Activated naive CD8-positive, alpha-beta T cell treated with anti-CD3 and anti-CD28 coated beads for 36 hours (primary cell): ENCODE results near the gene RAB8A. TPM values are rescaled to one million over a fixed set of nuclear protein-coding genes. Genes with fewer than 3 reads are reported as not detected.
"Not testable (repeated sequence)": the region's sequence is repeated elsewhere in the genome, so short reads cannot be mapped to it uniquely, and the experiment has no call there.

Source experiments
- DNase-seq: peaks from one replicate; pipeline ENCODE4 v3.0.0; 2021
- H3K27ac Mint-ChIP-seq: one replicate; pipeline ENCODE4 v1.8.0; 2022; ENCODE audit warnings: mild to moderate bottlenecking, moderate library complexity, mixed read lengths
- H3K27me3 Mint-ChIP-seq: one replicate; pipeline ENCODE4 v1.8.0; 2022; ENCODE audit warnings: mild to moderate bottlenecking, mixed read lengths
- H3K36me3 Mint-ChIP-seq: one replicate; pipeline ENCODE4 v1.8.0; 2021; ENCODE audit warnings: mild to moderate bottlenecking, mixed read lengths
- H3K4me1 Mint-ChIP-seq: one replicate; pipeline ENCODE4 v1.8.0; 2021; ENCODE audit warnings: mixed read lengths
- H3K4me3 Mint-ChIP-seq: one replicate; pipeline ENCODE4 v1.8.0; 2022; ENCODE audit warnings: mild to moderate bottlenecking, moderate library complexity, mixed read lengths
- H3K9me3 Mint-ChIP-seq: one replicate; pipeline ENCODE4 v1.8.0; 2022; ENCODE audit warnings: mixed read lengths
- total RNA-seq, 2 experiments: library from RNA; stranded (reverse); gene quantifications; one replicate each; pipeline ENCODE4 v1.2.3, GENCODE V29; 2021

The RAB8A gene
- total RNA-seq, 2 experiments from 2014 or later = 168 to 169 TPM

DNA sequence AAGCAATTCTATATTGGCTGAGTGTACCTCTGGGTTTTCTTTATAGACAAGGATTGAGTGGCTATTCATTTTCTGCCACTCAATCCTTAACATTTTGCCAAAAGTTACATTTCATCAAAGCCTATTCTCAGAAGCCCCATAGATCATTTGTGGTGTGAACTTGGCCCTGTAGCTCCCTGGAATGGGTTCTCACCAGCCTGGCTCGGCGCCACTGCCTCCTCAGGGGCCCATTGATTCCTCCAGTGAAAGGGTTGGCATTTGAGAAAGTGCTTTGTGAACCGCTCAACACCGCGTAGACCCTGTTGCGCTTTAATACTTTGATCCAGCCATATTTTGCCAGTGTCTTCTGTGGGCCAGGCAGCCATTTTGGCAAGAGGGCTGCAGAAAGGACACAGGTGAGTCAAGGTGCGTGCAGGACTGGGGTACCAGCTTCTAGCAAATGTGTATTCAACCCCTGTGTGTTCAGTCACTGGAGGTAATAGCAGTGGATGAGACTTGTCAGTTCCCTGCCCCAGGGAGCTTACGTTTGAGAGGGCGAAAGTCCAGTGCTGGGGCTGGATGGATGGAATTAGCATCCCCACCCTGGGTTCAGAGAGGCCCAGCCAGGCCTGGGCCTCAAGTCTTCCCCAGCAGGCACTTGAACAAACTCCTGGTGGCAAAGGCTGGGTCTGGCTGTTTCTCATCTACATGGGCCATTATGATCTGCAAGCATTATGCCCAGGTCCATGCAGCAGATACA lies 3.8 kb downstream of the RAB8A start:
- H3K36me3 Mint-ChIP-seq = peaks cover 36% of the 10 kb centered on the region
- H3K27me3 Mint-ChIP-seq = no peaks in the 10 kb centered on the region
- no peak overlapping the region for H3K4me3 Mint-ChIP-seq
- H3K9me3 Mint-ChIP-seq = no peaks in the 10 kb centered on the region
- H3K27ac Mint-ChIP-seq = peak overlapping the region; percentile 50
- no peak for DNase-seq
- H3K4me1 Mint-ChIP-seq = peaks cover 60% of the 10 kb centered on the region

DNA sequence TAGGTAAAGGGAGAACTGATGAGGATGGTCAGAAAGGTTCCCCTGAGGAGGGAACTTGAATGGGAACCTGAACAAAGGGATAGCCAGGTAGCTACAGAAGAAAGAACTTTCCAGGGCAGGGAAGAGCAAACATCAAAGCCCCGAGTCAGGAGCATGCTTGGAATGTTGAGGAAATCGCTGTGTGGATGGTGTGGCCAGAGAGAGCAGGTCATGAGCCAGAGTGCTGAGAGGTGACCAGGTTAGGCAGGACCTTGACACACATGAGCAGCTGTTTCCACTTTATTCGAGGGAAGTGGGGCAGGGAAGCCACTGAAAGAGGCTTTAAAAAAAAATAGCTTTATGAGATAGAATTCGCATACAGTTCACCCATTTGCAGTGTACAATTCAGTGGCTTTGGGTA lies 4.4 kb downstream of the RAB8A start:
- Mint-ChIP-seq H3K27ac (peak overlapping the region; percentile 50), H3K27me3 (no peaks in the 10 kb centered on the region), H3K9me3 (no peaks in the 10 kb centered on the region), H3K4me3 (no peak overlapping the region), H3K36me3 (peaks cover 36% of the 10 kb centered on the region), H3K4me1 (peaks cover 58% of the 10 kb centered on the region)
- DNase-seq = no peak

DNA sequence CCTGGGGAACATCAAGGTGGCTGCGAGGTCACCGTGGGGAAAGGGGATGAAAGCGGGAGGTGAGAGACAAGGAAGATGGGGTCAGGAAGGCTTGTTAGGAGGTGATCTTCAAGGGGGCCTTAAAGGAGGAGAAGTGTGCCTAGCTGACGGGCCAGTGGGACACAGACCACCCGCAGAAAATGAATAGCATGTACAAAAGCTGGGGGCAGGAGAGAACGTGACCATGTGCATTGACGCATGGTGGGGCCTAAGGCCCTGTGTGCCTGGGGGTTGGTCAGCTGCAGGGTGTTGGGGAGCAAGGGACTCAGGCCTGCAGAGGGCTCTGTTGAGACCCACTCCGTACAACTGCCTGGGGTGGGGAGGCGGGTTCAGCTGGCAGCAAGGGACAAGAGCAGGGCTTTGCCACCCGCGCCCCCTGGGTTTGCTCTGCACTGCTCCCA lies 5.9 kb downstream of the RAB8A start:
- H3K27me3 Mint-ChIP-seq = no peaks in the 10 kb centered on the region
- H3K4me3 Mint-ChIP-seq = no peak overlapping the region
- no peak for DNase-seq
- peak overlapping the region; percentile 87 for H3K27ac Mint-ChIP-seq
- peaks cover 54% of the 10 kb centered on the region for H3K4me1 Mint-ChIP-seq
- H3K36me3 Mint-ChIP-seq = peaks cover 38% of the 10 kb centered on the region
- no peaks in the 10 kb centered on the region for H3K9me3 Mint-ChIP-seq

DNA sequence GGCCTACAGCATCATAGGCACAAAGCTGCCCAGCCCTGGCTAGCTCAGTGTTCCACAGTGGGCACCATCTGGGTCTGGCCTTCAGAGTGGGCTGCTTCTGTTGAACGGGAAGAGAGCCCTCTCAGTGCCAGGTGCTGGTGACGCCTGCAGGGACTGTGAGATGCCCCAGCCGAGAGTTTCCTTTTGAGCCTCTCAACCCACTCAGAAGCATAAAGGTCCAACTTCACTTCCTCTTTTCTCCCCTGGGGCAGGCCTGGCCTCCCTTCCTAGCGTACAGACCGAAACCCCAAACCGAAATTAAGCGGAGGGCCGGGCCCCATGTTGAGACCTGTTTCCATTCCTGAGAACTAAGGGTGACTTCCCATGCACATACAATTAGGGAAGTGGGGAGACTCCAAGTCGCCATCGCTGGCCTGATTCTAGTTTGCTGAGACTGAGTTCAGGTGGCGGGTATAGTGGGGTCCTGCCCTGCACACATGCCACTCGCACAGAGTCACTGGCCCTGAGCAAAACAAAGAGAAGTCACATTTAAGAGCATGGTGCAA lies 6.9 kb downstream of the RAB8A start:
- Mint-ChIP-seq H3K27me3 (no peaks in the 10 kb centered on the region), H3K27ac (peak overlapping the region; percentile 87), H3K4me1 (peaks cover 48% of the 10 kb centered on the region), H3K4me3 (no peak overlapping the region), H3K9me3 (no peaks in the 10 kb centered on the region), H3K36me3 (peaks cover 36% of the 10 kb centered on the region)
- peak; percentile 38 for DNase-seq

DNA sequence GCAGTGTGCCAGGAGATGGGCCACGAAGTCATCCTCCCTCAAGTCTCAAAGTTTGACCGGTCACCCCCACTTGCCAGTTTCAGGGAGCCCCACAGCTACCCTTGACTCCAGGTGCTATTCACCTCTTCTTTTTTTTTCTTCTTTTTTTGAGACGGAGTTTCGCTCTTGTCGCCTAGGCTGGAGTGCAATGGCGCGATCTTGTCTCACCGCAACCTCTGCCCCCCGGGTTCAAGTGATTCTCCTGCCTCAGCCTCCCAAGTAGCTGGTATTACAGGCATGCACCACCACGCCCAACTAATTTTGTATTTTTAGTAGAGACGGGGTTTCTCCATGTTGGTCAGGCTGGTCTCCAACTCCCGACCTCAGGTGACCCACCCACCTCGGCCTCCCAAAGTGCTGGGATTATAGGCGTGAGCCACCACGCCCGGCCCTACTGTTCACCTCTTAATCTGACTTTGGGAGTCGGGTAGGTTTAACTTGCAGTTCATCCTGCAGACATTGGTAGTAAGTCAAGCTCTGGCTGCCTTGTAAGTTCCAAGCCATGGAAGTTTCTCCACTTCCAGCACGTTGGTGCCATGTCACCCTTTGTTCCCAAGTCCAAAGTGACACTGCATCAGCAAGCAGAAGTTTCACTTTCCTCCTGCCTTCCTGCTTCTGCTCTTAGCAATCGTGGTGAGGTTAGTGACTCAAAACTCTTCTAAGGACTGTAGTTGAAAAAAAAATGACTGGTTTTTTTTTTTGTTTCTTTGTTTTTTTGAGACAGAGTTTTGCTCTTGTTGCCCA lies 7.6 kb downstream of the RAB8A start:
- Mint-ChIP-seq H3K36me3 (peaks cover 39% of the 10 kb centered on the region), H3K4me1 (peaks cover 43% of the 10 kb centered on the region), H3K27ac (peak overlapping the region; percentile 87)
- not testable (repeated sequence) for H3K9me3 Mint-ChIP-seq, H3K4me3 Mint-ChIP-seq, H3K27me3 Mint-ChIP-seq
- peak; percentile 36 for DNase-seq

DNA sequence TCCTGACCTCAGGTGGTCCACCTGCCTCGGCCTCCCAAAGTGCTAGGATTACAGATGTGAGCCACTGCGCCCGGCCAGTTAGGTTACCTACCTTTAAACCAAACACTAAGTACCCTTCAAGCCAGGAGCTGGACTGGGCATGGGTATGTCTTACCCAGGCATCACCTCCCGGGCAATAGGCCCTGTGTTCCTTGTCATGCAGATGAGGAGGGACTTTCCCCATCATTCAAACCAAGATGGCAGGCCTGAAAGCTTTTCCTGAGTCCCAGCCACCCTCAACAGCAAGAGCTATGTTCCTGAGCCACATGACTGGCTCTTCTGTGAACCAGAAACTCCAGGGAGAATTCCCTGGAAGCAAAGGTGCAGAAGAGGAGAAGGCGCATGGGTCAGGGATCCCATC lies 9.5 kb downstream of the RAB8A start:
- Mint-ChIP-seq H3K4me1 (peaks cover 30% of the 10 kb centered on the region), H3K36me3 (peaks cover 35% of the 10 kb centered on the region), H3K27ac (no peak overlapping the region), H3K27me3 (no peaks in the 10 kb centered on the region), H3K9me3 (no peaks in the 10 kb centered on the region), H3K4me3 (no peak overlapping the region)
- no peak for DNase-seq

DNA sequence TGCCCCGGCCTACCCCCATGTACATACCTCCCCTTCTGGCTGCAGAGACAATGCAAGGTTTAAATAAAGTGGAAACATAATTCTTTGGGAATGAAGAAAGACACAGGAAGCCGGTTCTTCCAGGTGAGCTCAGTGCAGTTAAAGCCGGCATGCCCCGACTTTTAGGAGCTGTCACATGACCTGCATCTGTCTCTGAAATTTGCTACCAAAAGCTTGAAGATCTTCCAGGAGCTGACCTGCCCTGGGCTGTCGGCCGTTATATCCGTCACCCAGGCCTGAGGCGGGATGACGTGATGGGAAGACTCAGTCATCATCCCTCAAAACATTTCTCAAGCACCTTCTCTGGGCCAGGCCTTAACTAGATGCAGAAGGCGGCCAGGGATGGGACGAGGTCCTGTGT lies 10.3 kb downstream of the RAB8A start:
- H3K4me3 Mint-ChIP-seq = no peak overlapping the region

DNA sequence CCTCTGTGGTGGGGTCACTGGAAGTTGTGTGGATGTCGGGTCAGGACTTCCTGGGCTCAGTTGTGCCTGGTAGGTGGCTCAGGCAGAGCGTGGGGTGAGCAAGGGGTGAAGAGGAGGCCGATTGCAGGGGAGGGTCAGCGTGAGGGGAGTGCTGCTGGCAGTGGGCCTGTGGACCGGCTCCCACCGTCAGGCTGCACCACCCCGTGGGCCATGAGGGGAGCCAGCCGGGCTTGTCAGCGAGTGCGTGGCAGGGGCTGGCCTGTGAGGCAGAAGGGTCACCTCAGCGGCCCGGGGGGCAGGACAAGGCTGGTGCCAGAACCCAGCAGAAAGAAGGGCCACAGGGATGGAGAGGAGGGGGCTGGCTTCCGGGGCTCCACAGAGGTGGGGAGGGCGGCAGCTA lies 13.3 kb downstream of the RAB8A start:
- no peaks in the 10 kb centered on the region for H3K4me1 Mint-ChIP-seq
- peaks cover 26% of the 10 kb centered on the region for H3K36me3 Mint-ChIP-seq
- H3K27me3 Mint-ChIP-seq = no peaks in the 10 kb centered on the region
- H3K4me3 Mint-ChIP-seq = no peak overlapping the region
- H3K27ac Mint-ChIP-seq = no peak overlapping the region
- H3K9me3 Mint-ChIP-seq = no peaks in the 10 kb centered on the region
- no peak for DNase-seq

More for the DNA sequence above, 10.3 kb downstream of the RAB8A start:
- no peaks in the 10 kb centered on the region for H3K9me3 Mint-ChIP-seq
- H3K27ac Mint-ChIP-seq = no peak overlapping the region
- no peaks in the 10 kb centered on the region for H3K27me3 Mint-ChIP-seq
- H3K36me3 Mint-ChIP-seq = peaks cover 34% of the 10 kb centered on the region
- peaks cover 28% of the 10 kb centered on the region for H3K4me1 Mint-ChIP-seq
- no peak for DNase-seq

DNA sequence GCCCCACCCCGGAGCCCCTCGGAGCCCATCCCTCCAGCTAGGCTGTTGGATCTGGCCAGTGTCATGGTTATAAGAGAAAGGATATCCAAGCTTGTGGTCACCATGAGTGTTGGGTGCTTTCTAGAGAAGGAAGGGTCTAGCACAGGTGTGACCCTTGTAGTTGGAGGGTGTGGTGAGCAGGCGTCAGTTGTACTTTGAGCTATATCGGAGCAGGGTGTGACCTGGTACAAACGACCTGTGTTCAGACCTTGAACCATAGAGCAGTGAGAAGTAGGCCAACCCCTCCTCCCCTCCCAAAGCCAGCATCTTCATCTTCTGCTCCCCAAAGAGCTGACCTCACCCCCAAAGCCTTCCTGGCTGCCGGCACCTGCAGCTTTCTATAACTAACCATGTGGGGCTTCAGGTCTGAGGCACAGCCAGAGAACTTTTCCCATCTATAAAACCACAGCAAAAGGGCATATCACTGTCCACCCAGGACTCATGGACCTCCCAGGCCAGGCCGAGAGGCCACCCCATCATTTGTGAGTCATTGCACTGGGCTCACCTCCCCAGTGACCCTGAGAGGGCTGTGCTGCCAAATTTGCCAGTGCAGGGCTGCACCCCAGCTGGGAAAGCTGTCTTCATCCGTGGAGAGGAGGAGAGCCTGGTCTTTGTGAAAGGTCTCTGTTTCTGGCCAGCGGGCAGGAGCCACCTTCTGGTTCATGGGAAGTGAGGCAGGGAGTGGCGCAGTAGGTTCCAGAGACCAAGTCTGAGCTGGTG lies 14.2 kb downstream of the RAB8A start:
- H3K9me3 Mint-ChIP-seq = no peaks in the 10 kb centered on the region
- H3K27me3 Mint-ChIP-seq = no peaks in the 10 kb centered on the region
- no peak for DNase-seq
- H3K4me3 Mint-ChIP-seq = no peak overlapping the region
- H3K4me1 Mint-ChIP-seq = no peaks in the 10 kb centered on the region
- peaks cover 35% of the 10 kb centered on the region for H3K36me3 Mint-ChIP-seq
- H3K27ac Mint-ChIP-seq = no peak overlapping the region

DNA sequence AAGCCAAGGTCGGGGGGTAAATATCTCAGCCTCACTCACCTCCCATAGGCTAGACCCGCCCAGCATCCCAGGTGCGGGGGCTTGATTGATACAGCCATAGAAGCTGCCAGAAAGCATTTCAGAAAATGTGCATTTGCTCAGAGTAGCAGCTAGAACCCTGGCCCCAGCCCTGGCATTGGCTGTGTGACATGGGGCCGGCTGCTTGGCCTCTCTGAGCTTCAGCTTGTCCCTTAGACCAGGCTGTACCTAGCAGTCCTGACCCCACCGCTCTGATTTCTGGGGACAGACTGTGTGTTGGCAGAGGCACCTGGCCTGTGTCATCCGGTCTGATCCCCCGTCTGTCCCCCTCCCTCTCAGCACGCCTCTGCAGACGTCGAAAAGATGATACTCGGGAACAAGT lies 15.4 kb downstream of the RAB8A start:
- no peak for DNase-seq
- Mint-ChIP-seq H3K4me3 (no peak overlapping the region), H3K27ac (no peak overlapping the region), H3K9me3 (peaks cover 3% of the 10 kb centered on the region), H3K27me3 (no peaks in the 10 kb centered on the region), H3K36me3 (peaks cover 39% of the 10 kb centered on the region), H3K4me1 (no peaks in the 10 kb centered on the region)

DNA sequence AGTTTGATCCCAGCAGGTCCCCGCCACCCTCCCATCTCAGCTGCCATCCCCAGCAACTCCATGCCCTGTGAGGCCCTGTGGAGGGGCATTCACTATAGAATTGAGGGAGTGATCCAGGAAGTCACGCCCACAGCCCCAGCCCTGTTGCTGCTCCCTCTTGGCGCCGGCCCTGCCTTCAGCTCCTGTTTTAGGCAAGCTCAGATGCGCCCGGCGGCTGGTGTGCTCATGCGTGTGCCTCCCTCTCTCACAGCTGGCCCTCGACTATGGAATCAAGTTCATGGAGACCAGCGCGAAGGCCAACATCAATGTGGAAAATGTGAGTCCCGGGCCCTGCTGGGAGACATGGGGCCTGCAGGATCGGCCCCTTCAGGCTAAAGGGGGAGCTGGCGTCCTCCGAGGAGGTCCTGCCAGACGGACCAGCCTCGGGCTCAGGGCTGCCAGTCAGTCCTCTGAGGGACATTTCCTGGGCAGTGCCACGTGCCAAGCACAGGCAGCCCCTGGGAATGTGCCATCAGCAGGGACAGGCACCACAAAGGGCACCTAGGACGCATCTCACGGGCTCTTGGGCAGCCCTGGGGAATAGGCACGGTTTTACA lies 16.2 kb downstream of the RAB8A start:
- no peak overlapping the region for H3K4me3 Mint-ChIP-seq
- no peak for DNase-seq
- H3K27ac Mint-ChIP-seq = no peak overlapping the region
- H3K27me3 Mint-ChIP-seq = no peaks in the 10 kb centered on the region
- no peaks in the 10 kb centered on the region for H3K4me1 Mint-ChIP-seq
- H3K9me3 Mint-ChIP-seq = peaks cover 3% of the 10 kb centered on the region
- H3K36me3 Mint-ChIP-seq = peaks cover 44% of the 10 kb centered on the region

DNA sequence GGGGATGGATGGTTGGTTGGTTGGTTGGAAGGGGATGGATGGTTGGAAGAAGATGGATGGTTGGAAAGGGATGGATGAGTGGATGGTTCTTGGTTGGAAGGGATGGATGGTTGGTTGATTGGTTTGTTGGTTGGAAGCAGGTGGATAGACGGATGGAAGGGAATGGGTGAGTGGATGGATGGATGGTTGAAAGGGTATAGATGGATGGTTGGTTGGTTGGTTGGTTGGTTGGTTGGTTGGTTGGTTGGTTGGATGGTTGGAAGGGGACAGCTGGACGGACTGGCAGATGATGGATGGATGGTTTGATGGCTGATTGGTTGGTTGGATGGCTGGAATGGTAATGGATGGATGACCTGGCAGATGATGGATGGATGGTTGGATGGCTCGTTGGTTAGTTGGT lies 20.0 kb downstream of the RAB8A start:
- no peak for DNase-seq
- Mint-ChIP-seq H3K4me1 (no peaks in the 10 kb centered on the region), H3K36me3 (peaks cover 49% of the 10 kb centered on the region), H3K4me3 (no peak overlapping the region), H3K27me3 (no peaks in the 10 kb centered on the region), H3K9me3 (peaks cover 3% of the 10 kb centered on the region), H3K27ac (no peak overlapping the region)

DNA sequence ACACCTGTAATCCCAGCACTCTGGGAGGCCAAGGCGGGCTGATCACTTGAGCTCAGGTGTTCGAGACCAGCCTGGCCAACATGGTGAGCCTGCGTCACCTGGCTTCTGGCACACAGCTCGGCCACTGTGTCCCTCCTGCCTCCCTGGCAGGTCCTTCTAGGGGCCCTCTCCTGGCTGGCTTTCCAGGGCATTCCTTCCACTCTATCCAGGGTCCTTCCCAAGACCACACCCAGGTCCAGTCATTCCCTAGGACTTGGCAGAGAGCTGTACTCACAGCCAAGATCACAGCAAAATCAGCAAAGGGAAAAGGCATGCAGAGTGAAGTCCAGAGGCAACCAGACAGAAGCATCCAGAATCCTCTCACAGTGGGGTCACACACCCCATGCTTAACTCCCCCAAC lies 22.1 kb downstream of the RAB8A start:
- peaks cover 3% of the 10 kb centered on the region for H3K9me3 Mint-ChIP-seq
- H3K27ac Mint-ChIP-seq = no peak overlapping the region
- H3K27me3 Mint-ChIP-seq = no peaks in the 10 kb centered on the region
- H3K36me3 Mint-ChIP-seq = peaks cover 44% of the 10 kb centered on the region
- DNase-seq = no peak
- no peaks in the 10 kb centered on the region for H3K4me1 Mint-ChIP-seq
- no peak overlapping the region for H3K4me3 Mint-ChIP-seq

DNA sequence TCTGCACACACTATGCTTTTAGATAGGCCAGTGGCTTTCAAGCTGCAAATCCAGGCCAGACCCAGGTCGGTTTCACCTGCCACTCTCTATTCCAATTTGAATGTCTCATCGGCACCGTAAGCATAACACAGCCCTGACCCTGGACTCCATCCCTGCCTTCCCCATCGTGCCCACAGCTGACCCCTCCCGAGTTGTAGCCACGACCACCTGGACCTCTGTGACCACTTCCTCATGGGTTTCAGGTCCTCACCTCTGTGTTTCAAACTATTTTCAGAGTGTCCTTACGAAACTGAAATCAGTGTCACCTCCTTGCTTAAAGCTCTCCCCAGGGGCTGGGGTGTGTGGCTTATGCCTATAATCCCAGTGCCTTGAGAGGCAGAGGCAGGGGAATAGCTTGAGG lies 22.8 kb downstream of the RAB8A start:
- Mint-ChIP-seq H3K36me3 (peaks cover 39% of the 10 kb centered on the region), H3K27ac (no peak overlapping the region), H3K4me1 (no peaks in the 10 kb centered on the region), H3K9me3 (peaks cover 3% of the 10 kb centered on the region), H3K4me3 (no peak overlapping the region), H3K27me3 (no peaks in the 10 kb centered on the region)
- DNase-seq = no peak
